NCI-H446 treated with DMSO at 0.1 percent for 48 hours (cell line): ENCODE data around the gene C4orf54.

Experiments used
- DNase-seq: peaks from one replicate; lab custom pipeline; 2025; lab: John Stamatoyannopoulos, UW

The C4orf54 gene

DNA sequence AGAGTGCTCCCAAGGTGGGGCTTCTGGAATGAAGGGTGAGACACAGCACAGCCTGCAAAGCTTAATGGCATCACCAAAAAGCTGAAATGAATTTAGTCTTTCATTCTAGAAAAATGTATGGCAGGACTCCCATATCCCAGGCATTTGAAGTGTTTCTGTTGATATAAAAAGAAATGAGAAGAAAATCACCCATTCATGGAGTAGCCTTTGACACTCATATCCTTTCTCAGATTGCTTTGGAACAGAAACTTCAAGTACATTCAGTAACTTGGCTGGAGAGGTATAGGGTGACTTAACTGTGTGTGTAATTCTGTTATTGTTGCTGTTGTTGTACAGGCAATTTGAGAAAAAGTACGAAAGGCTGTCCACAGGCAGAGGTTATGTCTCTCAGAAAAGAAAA lies 35.3 kb downstream of the C4orf54 start:
- DNase-seq, result no peak

GRCh38 chr4:99617374-99617773 lies 40.3 kb downstream of the C4orf54 start:
- peak; percentile 21 for DNase-seq

- DNase-seq, result peak; percentile 75
Measured at GRCh38 chr4:99615170-99615820, 42.3 kb downstream of the C4orf54 start.

DNA sequence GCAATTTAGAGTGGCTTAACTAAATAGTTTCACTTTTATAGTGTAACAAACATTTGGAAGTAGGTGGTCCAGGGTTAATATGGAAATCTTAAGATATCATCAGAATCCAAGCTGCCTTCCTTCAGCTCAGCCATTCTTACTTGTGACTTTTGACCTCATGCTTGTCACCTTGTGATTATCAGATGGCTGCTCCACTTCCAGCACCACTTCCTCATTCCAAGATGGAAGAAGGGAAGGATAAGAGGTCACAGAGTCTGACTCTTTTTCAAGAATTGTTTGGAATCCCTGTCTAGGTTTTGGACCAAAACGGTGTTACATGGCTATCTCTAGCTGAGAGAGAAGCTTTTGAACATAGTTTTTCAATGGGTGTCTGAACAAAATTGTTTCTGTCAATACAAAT lies 43.1 kb downstream of the C4orf54 start:
- no peak for DNase-seq

DNA sequence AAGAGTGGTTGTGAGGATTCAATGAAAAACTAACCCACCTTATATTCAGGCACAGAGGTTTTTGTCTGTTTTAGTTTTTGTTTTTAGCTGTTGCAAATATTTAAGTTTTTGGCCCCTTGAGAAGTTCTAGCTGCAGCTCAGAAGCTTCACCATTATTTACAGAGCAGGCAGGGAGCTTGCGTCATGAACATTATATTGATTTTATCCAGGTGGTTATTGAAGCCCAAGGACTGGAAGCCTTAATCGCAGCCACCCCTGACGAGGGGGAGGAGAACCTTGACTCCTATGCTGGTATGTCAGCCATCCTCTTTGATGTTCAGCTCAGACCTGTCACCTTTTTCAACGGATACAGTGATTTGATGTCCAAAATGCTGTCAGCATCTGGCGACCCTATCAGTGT lies 44.9 kb downstream of the C4orf54 start:
- no peak for DNase-seq

DNA sequence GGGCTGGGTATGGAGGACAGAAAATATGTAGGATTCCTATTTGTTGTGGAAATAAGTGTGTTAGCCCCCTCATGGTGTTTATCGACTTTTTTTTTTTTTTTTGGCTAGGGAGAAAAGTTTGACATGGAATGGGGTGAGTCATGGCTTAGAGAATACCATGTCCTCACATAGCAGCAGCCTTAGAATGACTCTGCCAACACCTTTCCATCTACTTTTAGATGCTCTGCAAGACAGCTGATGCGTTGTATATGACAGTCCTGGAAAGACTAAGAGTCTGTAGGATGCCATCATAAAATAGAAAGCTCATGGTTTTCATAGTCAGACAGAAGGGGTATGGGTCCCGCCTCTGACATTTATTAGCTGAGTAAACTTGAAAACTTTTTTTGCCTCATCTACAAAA lies 45.3 kb downstream of the C4orf54 start:
- DNase-seq, result no peak

GRCh38 chr4:99610605-99611175 lies 46.9 kb downstream of the C4orf54 start:
- peak; percentile 29 for DNase-seq

- no peak for DNase-seq
Measured at GRCh38 chr4:99608417-99608816, 49.2 kb downstream of the C4orf54 start.
